Myocyte (in vitro differentiated cells): ENCODE measurements around the gene SURF2. TPM values are rescaled to one million over a fixed set of nuclear protein-coding genes. Genes with fewer than 3 reads are reported as not detected.
A peak's percentile ranks its signal among the peaks of the same experiment; 100 is the strongest.
"Not testable (repeated sequence)": the region's sequence is repeated elsewhere in the genome, so short reads cannot be mapped to it uniquely, and the experiment has no call there.

Experiments used
- DNase-seq: peaks from one replicate; pipeline ENCODE4 v3.0.0-alpha.2; 2012; ENCODE audit warnings: low read depth
- polyA plus RNA-seq: library from polyadenylated mRNA; unstranded; fragments of >200 nt; gene quantifications from one replicate; pipeline ENCODE4 v1.2.1, GENCODE V29; 2012; ENCODE audit warnings: missing spikeins
- total RNA-seq: library from RNA; depleted of rRNA; stranded (reverse); fragments of >200 nt; gene quantifications from 2 replicates; pipeline ENCODE4 v1.2.3, GENCODE V29; 2014

Gene SURF2
- 12.6 and 12.9 TPM in 2 replicates for total RNA-seq
- 29.0 TPM for polyA plus RNA-seq

DNA sequence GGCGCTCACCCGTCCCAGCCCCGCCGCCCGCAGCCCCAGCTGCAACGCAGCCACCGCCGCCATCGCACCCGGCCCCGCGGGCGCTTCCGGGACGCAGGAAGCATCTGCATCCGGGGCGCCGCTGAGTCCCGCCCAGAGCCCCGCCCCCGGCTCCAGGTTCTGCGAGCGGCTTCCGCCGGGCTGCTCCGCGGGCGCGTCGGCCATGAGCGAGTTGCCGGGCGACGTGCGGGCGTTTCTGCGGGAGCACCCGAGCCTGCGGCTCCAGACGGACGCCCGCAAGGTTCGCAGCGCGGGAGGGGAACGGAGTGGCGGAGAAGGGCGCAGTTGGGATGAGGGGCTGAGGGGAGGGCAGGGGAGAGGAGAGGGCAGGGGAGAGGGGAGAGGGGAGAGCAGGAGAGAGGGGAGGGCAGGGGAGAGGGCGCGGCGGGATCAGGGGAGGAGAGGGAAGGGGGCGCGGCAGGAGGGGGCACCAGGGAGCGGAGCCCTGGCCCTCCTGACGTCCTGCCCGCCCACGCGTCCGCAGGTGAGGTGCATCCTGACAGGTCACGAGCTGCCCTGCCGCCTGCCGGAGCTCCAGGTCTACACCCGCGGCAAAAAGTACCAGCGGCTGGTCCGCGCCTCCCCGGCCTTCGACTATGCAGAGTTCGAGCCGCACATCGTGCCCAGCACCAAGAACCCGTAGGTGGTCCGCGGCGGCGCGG, at the start of gene SURF2, which contains the start of gene SURF1:
Gene SURF2 (plus strand): TSS at position 160 of the 701 bp plus-strand sequence. CDS start 43 bp downstream, at position 203.
Gene SURF1 (minus strand): TSS at position 97 of the 701 bp plus-strand sequence. CDS start 34 bp downstream, at position 63.
- DNase-seq = peak; percentile 82

DNA sequence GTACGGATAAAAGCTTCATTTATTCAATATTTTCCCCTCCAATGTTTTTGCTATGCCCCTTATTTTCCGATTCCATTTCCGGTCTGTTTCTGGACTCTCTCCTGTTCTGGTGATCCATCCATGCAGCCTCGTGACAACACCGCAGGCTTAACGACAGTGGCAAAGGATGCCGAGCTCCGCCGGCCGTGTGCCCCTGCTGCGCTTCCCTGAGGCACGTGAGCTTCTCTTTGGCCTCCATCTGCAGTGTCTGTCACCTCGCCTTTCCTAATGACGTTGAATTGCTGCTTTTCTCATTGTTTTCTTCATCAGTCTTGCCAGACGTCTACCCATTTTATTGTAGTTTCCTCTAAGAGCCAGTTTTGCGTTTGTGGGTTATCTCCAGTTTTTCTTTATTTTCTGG, 49.0 kb upstream of the SURF2 start:
- no peak for DNase-seq

DNA sequence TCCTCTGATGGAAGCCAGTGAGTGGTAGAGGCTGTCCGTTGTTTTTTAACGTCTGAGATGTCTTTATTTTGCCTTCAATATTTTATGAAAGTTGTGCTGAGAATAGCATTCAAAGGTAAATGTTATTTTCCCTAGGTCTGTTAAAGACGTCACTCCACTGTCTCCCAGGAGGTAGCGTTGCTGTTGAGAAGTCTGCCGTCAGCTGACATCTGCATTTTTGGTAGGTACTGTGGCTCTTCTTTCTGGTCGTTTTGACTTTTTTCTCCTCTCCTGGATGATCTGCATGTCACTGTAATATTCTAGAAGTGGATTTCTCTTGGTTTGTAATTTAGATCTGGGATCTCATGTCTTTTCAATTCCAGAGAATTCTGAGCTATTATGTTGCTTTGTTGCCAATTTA, 46.7 kb upstream of the SURF2 start:
- no peak for DNase-seq

DNA sequence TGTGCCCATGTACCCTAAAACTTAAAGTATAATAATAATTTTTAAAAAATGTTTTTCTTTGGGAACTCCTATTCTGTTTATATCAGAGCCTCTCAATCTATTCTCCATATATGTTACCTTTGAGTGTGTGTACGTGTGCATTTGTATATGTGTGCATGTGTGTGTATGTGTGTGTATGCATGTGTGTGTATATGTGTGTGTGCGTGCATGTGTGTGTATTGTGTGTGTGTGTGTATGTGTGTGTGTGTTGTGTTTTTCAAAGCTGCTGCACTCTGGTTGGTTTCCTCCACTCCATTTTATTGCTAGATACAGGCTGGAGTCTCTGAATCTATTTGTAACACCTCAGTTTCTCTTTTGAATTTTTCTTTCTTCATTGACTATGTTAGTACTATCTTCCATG, 40.4 kb upstream of the SURF2 start:
- DNase-seq = no peak

DNA sequence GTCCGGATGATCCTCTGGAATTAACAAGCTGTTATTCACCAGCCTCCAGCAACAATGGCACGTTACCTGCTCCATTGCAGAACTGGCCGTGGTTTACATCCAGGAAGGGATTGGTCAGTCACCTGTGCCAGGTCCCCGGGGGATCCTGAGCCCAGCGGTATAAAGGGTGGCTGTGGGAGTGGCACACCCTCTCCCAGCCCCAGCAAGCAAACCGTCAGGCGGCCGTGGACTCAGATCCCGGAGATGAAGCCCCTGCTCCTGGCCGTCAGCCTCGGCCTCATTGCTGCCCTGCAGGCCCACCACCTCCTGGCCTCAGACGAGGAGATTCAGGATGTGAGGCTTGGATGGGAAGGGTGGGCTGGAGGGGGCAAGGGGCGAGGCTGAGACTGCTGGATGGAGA, 38.8 kb upstream of the SURF2 start:
- DNase-seq = not testable (repeated sequence)

DNA sequence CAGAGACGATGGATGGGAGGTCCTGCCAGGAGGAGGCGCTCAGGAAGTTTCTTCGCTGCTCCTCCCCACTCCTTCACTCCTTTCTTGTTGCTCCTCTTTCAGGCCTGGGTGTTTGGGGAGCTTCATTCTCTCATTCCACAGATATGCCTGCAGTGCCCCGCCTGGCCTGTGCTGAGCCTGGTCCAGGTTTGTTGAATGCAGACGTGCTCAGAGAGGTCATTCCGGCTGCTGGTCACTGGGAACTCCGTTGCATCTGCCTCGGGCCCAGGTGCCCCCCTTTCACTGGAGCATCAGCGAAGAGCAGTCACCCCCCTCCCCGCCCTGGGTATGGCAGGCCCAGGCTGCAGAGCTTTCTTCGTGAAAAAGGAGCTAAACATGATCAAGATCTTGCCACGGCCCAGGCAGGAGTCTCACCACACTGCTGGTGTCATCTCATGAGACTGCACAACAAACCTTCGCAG, 35.9 kb upstream of the SURF2 start:
- DNase-seq = no peak

DNA sequence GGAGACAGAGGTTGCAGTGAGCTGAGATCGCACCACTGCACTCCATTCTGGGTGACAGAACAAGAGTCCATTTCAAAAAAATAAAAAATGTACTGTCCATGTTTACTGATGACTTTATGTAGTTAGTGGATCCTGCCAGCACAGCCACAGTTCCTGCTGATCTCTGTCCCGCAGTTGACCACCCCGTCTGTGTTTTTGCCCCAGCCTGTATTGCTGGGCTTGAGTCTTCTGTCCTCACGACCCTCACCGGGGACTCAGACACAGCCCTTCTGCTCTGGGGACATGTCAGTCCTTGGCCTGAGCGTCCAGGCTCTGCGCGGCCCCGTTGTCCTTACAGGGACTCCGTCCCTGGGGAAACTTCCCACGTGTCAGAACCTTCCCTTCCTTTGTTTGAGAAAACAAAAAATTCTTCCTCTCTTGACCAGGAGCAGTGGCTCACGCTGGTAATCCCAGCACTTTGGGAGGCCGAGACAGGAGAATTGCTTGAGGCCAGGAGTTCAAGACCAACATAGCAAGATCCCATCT, 34.9 kb upstream of the SURF2 start:
- DNase-seq = no peak

DNA sequence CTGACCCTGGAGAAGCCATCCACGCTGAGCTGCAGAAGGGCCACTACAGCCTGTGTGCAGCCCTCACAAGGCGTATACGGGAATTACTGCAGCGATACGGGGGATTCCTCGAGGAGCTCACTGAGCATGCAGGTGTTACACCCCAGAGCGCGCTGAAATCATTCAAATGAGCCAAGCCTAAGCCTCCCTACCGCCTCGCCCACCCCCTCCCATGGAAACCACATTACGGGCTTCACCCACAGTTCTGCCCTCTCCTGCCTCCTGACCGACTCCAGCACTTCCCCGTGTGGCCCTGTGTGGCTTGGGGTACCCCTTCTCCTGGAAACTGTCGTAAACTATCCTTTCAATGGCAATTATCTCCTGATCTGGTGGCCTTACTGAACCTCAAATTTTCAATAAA, 33.6 kb upstream of the SURF2 start:
- no peak for DNase-seq

DNA sequence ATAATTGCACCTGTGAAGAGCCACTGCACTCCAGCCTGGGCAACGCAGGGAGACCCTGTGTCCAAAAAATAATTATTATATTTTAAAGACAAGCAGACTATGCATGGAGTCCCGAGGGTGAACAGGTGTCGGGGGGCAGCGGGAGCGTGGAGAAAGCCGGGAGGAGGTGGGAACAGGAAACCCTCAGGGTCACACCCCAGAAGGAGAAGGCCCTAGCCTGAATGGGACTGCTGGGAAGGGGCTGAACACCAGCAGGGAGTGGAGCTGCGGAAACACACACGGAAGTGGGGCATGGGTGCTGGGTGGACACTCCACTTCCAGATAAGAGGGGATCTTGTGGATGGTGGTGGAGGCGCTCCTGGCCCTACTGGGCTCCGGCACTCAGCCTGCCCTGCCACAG, 33.1 kb upstream of the SURF2 start:
- no peak for DNase-seq

DNA sequence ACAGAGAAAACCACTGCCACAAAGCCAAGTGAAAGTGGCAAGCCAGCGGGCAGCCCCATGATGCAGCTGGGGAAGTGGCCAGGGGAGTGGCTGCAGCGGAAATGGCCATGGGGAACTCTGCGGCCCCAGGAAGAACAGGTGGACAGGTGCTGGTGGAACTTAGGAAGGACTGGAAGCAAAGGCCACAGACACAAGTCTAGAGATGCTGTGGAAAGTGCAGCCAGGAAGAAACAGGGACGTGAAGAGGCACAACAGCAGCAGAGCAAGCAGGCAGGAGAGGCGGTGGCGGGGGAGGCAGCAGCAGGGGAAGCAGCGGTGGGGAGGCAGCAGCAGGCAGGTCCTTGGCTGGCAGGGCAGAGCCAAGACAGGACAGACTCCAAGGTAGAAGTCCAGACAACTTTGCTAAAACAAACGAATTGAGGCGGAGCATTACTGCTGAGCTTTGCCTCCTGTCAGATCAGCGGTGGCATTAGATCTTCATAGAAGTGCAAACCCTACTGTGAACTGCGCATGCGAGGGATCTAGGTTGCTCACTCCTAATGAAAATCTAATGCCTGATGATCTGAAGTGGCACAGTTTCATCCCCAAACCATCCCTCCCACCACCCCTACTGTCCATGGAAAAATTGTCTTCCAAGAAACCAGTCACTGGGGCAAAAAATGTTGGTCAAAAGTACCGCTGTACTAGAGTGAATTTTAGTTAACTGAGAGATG, 32.2 kb upstream of the SURF2 start:
- DNase-seq = no peak

DNA sequence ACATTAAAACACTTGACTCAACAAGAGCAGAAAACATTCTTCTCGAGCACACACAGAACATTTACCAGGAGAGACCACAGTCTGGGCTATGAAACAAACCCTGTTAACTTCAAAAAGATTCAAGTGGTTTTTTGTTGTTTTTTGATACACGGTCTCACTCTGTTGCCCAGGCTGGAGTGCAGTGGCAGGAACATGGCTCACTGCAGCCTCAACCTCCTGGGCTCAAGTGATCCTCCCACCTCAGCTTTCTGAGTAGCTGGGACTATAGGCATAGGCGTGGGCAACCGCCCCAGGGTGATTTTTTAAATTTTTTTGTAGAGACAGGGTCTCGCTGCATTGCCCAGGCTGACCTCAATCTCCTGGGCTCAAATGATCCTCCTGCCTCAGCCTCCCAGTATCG, 29.3 kb upstream of the SURF2 start:
- not testable (repeated sequence) for DNase-seq

DNA sequence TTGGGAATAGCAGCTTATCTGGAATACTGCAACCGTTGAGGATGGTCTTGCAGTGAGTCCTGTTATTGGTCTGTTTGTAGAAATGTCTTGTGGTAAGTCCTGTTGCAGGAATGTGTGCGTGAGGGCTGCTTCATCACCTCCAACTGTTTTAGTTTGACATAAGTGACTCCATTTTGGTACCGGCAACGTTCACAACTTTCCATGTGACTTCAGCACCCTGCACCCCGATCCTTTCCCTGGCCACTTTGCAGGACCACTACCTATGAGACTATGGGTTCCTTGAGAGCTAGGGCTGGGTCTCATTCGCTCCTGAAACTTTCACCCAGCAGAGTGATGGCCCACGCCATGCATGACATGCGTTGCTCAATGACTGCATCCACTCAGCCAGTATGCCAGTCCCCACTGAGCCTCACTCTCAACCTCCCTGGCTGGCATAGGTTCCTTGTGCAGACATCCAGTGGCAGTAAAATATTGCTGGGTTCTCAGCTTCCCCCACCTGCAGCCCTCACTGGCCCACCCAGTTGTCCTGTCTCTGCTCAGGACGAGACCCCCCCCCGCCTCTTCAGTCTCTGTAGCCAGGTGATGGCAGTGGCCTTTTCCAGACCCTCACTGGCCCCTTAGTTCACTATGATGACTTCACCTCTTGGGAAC, 28.4 kb upstream of the SURF2 start:
- DNase-seq = no peak

DNA sequence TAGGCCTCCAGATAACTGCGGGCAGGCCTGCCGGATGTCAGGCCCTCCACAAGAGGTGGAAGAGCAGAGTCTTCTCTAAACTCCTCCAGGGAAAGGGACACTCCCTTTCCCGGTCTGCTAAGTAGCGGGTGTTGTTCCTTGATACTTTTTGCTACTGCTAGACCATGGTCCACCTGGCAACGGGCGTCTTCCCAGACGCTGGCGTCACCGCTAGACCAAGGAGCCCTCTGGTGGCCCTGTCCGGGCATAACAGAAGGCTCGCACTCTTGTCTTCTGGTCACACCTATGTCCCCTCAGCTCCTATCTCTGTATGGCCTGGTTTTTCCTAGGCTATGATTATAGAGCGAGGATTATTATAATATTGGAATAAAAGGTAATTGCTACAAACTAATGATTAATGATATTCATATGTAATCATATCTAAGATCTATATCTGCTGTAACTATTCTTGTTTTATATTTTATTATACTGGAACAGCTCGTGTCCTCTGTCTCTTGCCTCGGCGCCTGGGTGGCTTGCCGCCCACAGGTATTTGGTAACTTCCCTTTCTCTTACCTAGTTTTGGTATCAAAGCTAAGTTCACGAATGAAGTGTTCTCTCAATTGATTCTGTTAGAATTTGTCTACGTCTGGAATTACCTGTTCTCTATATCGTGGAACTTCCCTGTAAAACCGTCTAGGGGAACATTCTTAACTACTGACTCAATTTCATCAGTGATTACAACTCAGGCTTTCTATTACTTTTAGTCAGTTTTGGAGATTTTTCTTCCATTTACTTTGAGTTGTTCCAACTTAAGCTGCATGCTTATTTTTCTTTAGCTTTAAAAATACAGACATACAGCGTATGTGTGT, 26.8 kb upstream of the SURF2 start:
- DNase-seq = not testable (repeated sequence)

DNA sequence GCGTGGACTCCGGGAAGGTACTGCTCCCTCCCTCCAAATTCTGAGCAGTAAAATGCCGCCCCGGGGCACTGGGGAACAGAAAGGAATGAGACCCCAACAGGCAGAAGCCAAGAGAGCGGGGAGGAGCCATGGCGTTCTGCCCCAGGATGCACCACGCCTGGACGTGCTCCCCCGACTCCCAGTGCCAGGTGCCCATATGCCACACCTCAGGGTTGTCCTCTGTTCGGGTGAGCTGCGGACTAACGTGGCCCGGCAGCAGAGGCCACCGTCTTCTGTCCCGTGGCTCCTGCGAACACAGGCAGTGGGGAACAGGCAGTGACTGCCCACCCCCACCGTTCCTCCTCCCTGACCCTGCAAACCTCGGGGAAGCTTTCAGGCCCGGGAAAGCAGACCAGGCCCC, 25.1 kb upstream of the SURF2 start:
- DNase-seq = no peak

DNA sequence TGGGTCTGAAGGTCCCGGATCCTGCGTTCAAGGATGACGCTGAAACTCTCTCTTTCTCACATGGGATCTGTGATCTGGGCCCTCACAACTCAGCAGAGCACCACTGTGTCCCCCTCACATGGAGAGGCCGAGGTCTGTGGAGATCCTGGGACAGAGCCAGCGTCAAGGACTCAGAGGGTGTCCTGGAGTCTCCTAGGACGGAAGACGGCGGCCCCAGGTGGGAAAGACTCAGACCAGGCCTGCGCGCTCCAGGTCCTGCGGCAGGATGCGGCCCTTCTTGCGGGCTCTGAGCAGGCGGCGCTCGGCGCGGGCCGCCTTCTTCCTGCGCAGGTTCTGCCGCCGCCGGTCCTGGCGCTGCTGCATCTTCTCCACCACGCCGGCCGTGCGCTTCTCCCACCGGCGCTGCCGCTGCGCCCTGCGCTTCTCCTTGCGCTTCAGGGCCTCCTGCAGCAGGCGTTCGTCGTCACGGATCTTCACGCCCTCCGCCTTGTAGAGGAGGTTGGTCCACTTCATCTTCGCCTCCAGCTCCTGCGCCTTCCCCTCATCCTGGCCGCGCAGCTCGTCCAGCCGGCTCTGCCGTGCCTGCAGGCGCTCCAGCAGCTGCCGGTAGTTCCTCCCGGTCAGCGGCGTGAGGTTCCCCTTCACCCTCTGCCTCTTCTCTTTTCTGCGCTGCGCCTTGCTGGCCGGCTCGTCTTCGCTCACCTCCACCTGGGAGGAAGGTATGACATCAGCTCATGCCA, 24.5 kb upstream of the SURF2 start:
- DNase-seq = no peak

DNA sequence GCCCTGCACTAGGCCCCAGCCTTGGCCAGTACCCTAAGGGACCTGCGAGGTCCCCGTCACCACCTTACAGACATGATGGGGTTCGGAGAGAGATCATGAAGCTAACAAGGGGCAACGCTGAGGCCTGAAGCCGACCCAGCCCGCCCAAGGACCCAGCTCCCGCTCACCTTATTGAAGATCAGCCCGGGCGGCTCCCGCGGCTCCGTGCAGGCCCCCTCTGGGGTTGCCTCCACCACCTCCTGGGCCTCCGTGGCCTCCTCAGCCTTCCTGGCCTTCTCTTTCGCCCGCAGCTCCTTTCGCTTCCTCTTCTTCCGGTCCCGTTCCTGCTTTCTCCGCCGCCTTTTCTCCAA, 24.0 kb upstream of the SURF2 start:
- no peak for DNase-seq

DNA sequence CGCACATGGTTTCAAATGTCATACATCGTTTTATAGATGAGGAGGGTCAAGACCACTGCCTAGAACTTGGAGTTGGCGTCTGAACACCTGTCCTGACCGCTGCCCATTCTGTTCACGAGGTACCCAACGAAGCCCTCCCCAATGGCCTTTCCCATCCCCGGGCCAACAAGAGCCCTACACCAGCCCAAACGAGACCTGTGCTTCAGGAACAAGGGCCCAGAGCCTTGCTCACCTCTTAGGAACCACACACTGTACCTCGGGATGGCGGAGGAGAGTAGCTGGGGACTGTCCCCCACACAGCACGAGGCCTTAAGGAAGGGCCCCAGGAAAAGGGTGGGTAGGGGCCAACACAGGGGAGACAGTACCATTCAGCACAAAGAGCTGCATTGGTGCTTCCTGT, 23.3 kb upstream of the SURF2 start:
- DNase-seq = no peak

DNA sequence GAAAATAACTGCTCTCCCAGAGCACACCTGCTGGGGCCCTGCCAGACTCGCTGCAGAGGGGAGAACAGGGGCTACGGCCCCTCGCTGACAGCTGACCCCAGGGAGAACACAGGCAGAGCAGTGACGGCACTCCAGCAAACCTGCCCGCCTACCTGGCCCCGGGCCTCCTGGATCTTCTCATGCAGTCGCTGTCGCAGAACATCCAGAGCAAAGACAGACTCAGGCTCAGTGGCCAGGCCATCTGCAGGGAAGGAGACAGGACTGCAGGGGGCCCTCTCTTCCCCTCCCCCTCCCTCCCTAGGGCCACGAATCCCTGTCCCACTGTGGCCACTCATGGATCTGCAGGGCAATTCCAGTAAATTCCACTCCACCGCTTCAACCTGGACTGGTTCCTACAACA, 22.8 kb upstream of the SURF2 start:
- no peak for DNase-seq

DNA sequence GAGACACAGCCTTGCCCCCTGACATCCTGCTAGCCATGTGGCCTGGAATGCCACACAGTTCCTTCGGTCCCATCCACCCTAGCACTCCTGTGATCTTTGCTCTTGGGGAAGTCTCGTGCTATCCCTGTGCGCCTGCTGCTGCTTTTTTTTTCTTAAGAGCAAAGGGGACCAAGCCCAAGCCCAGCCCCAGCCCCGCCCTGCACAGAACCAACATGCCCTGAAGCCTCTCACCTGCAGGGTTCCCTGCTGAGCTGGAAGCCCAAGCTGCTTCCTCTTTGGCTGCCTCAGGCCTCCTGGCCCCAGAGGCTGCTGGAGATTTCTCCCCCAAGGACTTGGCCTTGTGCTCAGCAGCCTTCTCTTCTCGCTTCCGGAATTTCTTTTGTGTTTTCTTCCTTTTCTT, 22.2 kb upstream of the SURF2 start:
- DNase-seq = no peak

DNA sequence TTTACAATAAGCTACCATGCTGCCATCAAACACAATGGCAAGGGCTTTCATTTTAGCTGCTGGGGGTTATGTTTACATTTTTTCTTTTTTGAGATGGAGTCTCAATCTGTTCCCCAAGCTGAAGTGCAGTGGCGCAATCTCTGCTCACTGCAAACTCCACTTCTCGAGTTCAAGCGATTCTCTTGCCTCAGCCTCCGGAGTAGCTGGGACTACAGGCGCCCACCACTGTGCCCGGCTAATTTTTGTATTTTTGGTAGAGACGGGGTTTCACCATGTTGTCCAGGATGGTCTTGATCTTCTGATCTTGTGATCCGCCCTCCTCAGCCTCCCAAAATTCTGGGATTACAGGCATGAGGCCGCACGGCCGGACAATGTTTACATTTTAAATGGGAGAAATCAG, 21.5 kb upstream of the SURF2 start:
- not testable (repeated sequence) for DNase-seq
